Measurements from ENCODE around the gene C2orf49. TPM values are rescaled to one million over a fixed set of nuclear protein-coding genes. Genes with fewer than 3 reads are reported as not detected.
A peak's percentile ranks its signal among the peaks of the same experiment; 100 is the strongest.

Gene C2orf49
- total RNA-seq, 1 experiment from 2014 or later: 20.0 TPM

DNA sequence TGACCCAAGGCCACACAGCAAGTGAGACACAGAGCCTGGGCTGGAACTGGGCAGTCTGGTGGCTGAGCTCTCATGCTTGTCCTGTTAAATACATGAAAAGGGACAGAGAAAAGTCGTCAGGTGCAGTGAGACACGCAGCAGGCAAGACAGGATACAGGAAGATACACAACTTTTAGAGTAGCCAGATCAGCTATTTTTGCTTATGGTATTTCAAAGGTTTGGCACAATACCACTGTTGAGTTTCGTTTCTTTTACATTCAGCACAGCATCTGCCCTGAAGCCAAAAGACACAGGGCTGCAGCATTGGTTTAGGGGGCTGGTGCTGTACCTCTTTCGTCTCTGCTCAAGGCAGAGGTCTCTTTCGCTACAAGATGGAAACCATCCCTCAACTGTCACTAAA, 47.5 kb downstream of the C2orf49 start:
- H3K9me3 ChIP-seq (ENCODE audit: control insufficient read depth, insufficient read depth, low read depth, low read length): no peaks in the 10 kb centered on the region
- intact Hi-C loops (cut with micrococcal nuclease; ENCODE audit: unreplicated experiment) (no loop called here), in situ Hi-C loops (cut with HindIII; ENCODE audit: low pct_unique_long_range_greater_than_20kb, low sequenced_read_pairs) (no loop called here)
- no peak for DNase-seq (ENCODE audit: low read depth, low spot score)
- peaks cover 52% of the 10 kb centered on the region for H3K36me3 ChIP-seq (ENCODE audit: control insufficient read depth, insufficient read depth, low read length)
- no TSS peak for BruUV-seq (replicated peaks)
- no peaks in the 10 kb centered on the region for H3K27me3 ChIP-seq (ENCODE audit: control insufficient read depth, insufficient read depth, low read length)
- ATAC-seq: no peak
- no peak overlapping the region for H3K4me3 ChIP-seq (ENCODE audit: low read depth in 2 of 2, low read length in 2 of 2)
- TF ChIP-seq, protein P1, sequence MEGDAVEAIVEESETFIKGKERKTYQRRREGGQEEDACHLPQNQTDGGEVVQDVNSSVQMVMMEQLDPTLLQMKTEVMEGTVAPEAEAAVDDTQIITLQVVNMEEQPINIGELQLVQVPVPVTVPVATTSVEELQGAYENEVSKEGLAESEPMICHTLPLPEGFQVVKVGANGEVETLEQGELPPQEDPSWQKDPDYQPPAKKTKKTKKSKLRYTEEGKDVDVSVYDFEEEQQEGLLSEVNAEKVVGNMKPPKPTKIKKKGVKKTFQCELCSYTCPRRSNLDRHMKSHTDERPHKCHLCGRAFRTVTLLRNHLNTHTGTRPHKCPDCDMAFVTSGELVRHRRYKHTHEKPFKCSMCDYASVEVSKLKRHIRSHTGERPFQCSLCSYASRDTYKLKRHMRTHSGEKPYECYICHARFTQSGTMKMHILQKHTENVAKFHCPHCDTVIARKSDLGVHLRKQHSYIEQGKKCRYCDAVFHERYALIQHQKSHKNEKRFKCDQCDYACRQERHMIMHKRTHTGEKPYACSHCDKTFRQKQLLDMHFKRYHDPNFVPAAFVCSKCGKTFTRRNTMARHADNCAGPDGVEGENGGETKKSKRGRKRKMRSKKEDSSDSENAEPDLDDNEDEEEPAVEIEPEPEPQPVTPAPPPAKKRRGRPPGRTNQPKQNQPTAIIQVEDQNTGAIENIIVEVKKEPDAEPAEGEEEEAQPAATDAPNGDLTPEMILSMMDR (IDR thresholded peaks at IDR 0.05): no peak
- TF ChIP-seq TCF7L2 (IDR thresholded peaks at IDR 0.05; ENCODE audit: low read depth, low read length): no peak
- no peak for TF ChIP-seq SIN3A (IDR thresholded peaks at IDR 0.05; ENCODE audit: borderline replicate concordance, insufficient read depth, low read depth, low read length)
- TF ChIP-seq, protein P2, sequence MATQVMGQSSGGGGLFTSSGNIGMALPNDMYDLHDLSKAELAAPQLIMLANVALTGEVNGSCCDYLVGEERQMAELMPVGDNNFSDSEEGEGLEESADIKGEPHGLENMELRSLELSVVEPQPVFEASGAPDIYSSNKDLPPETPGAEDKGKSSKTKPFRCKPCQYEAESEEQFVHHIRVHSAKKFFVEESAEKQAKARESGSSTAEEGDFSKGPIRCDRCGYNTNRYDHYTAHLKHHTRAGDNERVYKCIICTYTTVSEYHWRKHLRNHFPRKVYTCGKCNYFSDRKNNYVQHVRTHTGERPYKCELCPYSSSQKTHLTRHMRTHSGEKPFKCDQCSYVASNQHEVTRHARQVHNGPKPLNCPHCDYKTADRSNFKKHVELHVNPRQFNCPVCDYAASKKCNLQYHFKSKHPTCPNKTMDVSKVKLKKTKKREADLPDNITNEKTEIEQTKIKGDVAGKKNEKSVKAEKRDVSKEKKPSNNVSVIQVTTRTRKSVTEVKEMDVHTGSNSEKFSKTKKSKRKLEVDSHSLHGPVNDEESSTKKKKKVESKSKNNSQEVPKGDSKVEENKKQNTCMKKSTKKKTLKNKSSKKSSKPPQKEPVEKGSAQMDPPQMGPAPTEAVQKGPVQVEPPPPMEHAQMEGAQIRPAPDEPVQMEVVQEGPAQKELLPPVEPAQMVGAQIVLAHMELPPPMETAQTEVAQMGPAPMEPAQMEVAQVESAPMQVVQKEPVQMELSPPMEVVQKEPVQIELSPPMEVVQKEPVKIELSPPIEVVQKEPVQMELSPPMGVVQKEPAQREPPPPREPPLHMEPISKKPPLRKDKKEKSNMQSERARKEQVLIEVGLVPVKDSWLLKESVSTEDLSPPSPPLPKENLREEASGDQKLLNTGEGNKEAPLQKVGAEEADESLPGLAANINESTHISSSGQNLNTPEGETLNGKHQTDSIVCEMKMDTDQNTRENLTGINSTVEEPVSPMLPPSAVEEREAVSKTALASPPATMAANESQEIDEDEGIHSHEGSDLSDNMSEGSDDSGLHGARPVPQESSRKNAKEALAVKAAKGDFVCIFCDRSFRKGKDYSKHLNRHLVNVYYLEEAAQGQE (IDR thresholded peaks at IDR 0.05; ENCODE audit: insufficient read depth in 1 of 2, low read depth in 2 of 2, low read length in 1 of 2): no peak
- TF ChIP-seq POLR2AphosphoS5 (IDR thresholded peaks at IDR 0.05; ENCODE audit: low read depth, low read length): no peak
- H3K27ac ChIP-seq (ENCODE audit: low read length): peak overlapping the region; percentile 100
- CTCF ChIA-PET: no interaction called here
- POLR2A ChIA-PET: no interaction called here
- H3K4me1 ChIP-seq (ENCODE audit: control insufficient read depth, insufficient read depth, low read length): peaks cover 98% of the 10 kb centered on the region

GRCh38 chr2:105385731-105386540, 48.6 kb downstream of the C2orf49 start:
- intact Hi-C loops (cut with micrococcal nuclease; ENCODE audit: unreplicated experiment): no loop called here
- H3K27ac ChIP-seq (ENCODE audit: low read length): peak overlapping the region; percentile 100
- in situ Hi-C loops (cut with HindIII; ENCODE audit: low pct_unique_long_range_greater_than_20kb, low sequenced_read_pairs): no loop called here
- ATAC-seq (no peak), DNase-seq (ENCODE audit: low read depth, low spot score) (no peak)
- BruUV-seq (replicated peaks): no TSS peak
- ChIA-PET CTCF (no interaction called here), POLR2A (interaction anchor here (0.7 kb wide), 1 partner anchor 52 kb away, joined by 10 read pairs; no protein-coding TSS in a partner anchor)
- TF ChIP-seq POLR2AphosphoS5 (IDR thresholded peaks at IDR 0.05; ENCODE audit: low read depth, low read length) (peak; percentile 17), SIN3A (IDR thresholded peaks at IDR 0.05; ENCODE audit: borderline replicate concordance, insufficient read depth, low read depth, low read length) (no peak), TCF7L2 (IDR thresholded peaks at IDR 0.05; ENCODE audit: low read depth, low read length) (no peak)
- TF ChIP-seq, protein P2 (IDR thresholded peaks at IDR 0.05; ENCODE audit: insufficient read depth in 1 of 2, low read depth in 2 of 2, low read length in 1 of 2): no peak
- H3K27me3 ChIP-seq (ENCODE audit: control insufficient read depth, insufficient read depth, low read length): no peaks in the 10 kb centered on the region
- H3K9me3 ChIP-seq (ENCODE audit: control insufficient read depth, insufficient read depth, low read depth, low read length): no peaks in the 10 kb centered on the region
- peaks cover 45% of the 10 kb centered on the region for H3K36me3 ChIP-seq (ENCODE audit: control insufficient read depth, insufficient read depth, low read length)
- no peak overlapping the region for H3K4me3 ChIP-seq (ENCODE audit: low read depth in 2 of 2, low read length in 2 of 2)
- H3K4me1 ChIP-seq (ENCODE audit: control insufficient read depth, insufficient read depth, low read length): peaks cover 98% of the 10 kb centered on the region

All from Panc1 (cell line).